Measurements from ENCODE around the gene FMC1. TPM values are rescaled to one million over a fixed set of nuclear protein-coding genes. Genes with fewer than 3 reads are reported as not detected.
A peak's percentile ranks its signal among the peaks of the same experiment; 100 is the strongest.
"Not testable (repeated sequence)": the region's sequence is repeated elsewhere in the genome, so short reads cannot be mapped to it uniquely, and the experiment has no call there.

Gene FMC1
- total RNA-seq, 1 donor from 2014 or later: 29.4 TPM

- intact Hi-C loops (cut with DNase I): no loop called here
- no peak for DNase-seq (ENCODE audit: low spot score)
These were observed 2.1 kb upstream of the FMC1 start for GRCh38 chr7:139339025-139339424.

DNA sequence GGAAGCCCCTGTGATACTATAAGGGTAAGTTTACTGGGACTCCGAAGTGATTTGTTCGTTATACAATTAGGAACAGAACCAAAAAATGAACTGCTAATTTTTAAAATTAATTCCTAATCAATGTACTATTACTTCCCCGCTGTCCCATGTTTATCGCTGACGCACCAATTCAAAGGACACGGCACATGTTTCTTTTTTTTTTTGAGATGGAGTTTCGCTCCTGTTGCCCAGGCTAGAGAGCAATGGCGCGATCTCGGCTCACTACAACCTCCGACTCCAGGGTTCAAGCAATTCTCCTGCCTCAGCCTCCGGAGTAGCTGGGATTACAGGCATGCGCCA is 1.5 kb upstream of the FMC1 start:
- intact Hi-C loops (cut with DNase I): loop anchor here (1.0 to 5.0 kb wide), 3 partner anchors 20 to 838 kb away; partner anchors contain the start of genes KDM7A, LUC7L2 and UBN2
- no peak for DNase-seq (ENCODE audit: low spot score)

DNA sequence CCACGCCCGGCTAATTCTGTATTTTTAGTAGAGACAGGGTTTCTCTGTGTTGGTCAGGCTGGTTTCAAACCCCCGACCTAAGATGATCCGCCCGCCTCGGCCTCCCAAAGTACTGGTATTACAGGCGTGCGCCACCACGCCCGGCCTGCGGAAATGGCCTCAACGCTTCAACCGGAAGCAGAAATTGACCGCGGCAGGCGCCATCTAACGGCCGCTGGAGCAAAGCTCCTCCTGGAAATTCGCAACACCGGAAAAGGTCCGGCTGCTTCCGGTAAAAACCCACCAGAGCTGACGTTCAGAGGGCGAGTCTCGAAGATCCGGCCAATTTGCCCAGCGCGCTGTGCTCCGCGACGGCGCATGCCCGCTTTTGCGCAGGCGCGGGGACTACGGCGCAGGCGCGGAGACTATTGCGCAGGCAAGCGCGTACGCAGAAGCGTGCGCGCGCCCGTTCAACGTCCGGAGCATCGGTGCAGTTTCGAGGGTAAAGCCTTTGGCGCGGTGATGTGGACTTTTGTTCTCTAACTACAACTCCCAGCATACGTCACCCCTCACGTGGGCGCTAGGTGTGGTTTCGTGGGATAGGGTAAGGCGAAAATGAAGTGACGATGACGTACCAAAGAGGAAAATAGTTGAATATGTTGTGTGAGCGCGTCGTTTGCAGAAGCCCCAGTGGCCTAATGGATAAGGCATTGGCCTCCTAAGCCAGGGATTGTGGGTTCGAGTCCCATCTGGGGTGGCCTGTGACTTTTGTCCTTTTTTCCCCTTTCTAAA is 915 bp upstream of the FMC1 start:
- peak; percentile 98 for DNase-seq (ENCODE audit: low spot score)
- intact Hi-C loops (cut with DNase I): loop anchor here (1.0 to 5.0 kb wide), 3 partner anchors 19 to 837 kb away; partner anchors contain the start of genes KDM7A, LUC7L2 and UBN2

DNA sequence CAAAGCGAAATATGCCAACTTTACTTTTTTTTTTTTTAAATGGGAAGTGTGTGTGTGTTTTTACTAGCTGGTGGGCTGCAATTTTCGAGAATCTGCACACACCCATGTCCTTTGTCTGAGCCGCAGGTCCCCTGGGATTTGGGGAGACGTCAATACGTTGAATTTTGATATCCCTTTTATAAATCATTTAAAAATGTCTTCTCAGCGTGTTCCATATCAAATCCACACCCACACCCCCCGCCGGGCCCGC is 404 bp upstream of the FMC1 start:
- DNase-seq (ENCODE audit: low spot score): no peak
- intact Hi-C loops (cut with DNase I): loop anchor here (1.0 to 5.0 kb wide), 3 partner anchors 19 to 837 kb away; partner anchors contain the start of genes KDM7A, LUC7L2 and UBN2

GRCh38 chr7:139341776-139342226 is 664 bp downstream of the FMC1 start:
- intact Hi-C loops (cut with DNase I): loop anchor here (5.0 kb wide), 2 partner anchors 110 to 836 kb away; partner anchors contain the start of genes KDM7A and UBN2
- no peak for DNase-seq (ENCODE audit: low spot score)

GRCh38 chr7:139345042-139345441 is 3.9 kb downstream of the FMC1 start:
- no peak for DNase-seq (ENCODE audit: low spot score)
- intact Hi-C loops (cut with DNase I): no loop called here

DNA sequence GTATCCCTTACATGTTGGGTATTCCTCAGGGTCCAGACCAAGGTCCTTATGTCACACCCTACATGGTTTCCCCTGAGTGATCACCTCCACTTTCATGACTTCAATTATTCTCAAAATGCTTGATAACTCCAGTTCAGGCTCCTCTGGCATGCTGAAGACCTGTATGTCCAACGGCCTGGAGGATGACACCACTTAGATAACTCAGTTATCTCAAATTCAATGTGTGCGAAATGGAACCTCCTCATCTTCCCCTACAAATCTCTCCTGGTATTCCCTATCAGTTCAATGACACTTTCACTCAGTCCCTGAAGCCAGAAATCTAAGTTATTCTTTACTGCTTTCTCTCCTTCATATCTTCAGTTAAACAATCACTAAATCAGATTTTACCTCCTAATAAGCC is 9.9 kb downstream of the FMC1 start:
- no peak for DNase-seq (ENCODE audit: low spot score)
- intact Hi-C loops (cut with DNase I): no loop called here

- no peak for DNase-seq (ENCODE audit: low spot score)
- intact Hi-C loops (cut with DNase I): no loop called here
These were observed 13.6 kb downstream of the FMC1 start for GRCh38 chr7:139354729-139355128.

- no peak for DNase-seq (ENCODE audit: low spot score)
- intact Hi-C loops (cut with DNase I): no loop called here
These were observed 14.2 kb downstream of the FMC1 start for GRCh38 chr7:139355320-139355719.

- DNase-seq (ENCODE audit: low spot score); intact Hi-C loops (cut with DNase I): not testable (repeated sequence)
These were observed 16.8 kb downstream of the FMC1 start for GRCh38 chr7:139357729-139358506.

DNA sequence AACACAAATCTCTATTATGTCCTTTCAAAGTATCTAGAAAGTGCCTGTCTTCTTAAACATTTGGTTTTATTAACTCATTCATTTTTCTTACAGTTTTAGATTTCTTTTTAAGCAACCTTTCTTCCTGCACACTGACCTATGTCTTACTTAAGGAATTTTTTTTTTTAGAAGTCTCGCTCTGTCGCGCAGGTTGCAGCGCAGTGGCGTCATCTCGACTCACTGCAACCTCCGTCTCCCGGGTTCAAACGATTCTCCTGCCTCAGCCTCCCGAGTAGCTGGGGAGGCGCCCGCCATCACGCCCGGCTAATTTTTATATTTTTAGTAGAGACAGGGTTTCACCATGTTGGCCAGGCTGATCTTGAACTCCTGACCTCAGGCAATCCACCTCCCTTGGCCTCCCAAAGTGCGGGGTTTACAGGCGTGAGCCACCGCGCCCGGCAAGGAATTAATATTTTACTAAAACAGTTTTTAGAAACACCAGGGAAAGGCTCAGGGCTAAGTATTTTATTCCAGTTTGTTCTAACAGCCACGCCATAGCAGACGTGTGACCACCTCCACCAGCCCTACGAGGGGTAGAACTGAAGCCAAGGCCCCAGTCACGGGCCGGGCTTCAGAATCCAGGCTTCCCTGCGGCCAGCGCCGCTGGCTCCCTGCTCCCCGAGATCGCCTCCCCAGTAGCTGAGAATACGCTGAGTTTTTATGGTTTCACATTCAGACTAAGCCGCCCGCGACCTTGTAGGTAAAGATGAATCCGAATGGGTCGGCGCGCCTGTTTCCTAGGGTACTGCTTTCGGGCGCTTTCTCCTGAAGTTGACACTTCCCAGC is 17.6 kb downstream of the FMC1 start:
- peak; percentile 77 for DNase-seq (ENCODE audit: low spot score)
- intact Hi-C loops (cut with DNase I): loop anchor here (1.0 kb wide), 1 partner anchor 18 kb away; no protein-coding TSS in a partner anchor

GRCh38 chr7:139359366-139360209 is 18.5 kb downstream of the FMC1 start, which contains the start of gene LUC7L2:
TSS of gene LUC7L2 (plus strand) at chr7:139359894. CDS start at chr7:139360262, 368 bp downstream.
- intact Hi-C loops (cut with DNase I): loop anchor here (1.0 kb wide), 1 partner anchor 19 kb away; no protein-coding TSS in a partner anchor
- peak; percentile 100 for DNase-seq (ENCODE audit: low spot score)

DNA sequence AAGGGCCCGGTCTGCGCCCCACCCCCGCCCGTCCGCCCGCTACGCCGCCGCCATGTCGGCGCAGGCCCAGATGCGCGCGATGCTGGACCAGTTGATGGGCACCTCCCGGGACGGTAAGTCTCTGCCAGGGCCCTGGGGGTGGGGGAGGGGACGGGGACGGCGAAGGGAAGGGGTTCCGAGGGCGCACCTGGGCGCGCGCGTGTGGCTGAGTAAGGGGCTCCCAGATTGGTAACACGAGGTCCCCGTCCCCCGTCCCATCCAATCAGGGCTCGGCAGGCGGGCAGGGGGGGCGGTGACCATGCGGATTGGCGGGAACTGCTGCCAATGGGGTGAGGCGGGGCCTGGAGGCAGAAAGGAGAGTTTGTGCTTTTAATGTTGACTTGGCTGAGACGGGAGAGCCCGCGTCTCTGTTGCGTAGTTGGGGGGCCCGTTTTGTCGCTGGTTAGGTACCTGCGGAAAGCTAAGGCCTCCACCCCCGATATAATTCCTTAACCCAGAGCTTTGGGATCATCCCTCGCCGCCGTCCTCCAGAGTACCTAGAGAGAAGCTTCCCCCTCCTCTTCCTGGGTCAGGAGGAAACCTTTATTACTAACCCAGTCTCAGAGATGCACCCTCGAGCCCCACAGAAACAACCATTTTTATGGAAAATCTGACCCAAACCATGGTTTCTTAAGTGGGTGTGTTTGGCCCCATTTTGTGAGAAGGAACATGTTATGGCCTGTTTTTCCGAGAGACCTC is 19.2 kb downstream of the FMC1 start:
- intact Hi-C loops (cut with DNase I): no loop called here
- peak; percentile 99 for DNase-seq (ENCODE audit: low spot score)

- intact Hi-C loops (cut with DNase I): no loop called here
- no peak for DNase-seq (ENCODE audit: low spot score)
These were observed 19.8 kb downstream of the FMC1 start for GRCh38 chr7:139360948-139361307.

DNA sequence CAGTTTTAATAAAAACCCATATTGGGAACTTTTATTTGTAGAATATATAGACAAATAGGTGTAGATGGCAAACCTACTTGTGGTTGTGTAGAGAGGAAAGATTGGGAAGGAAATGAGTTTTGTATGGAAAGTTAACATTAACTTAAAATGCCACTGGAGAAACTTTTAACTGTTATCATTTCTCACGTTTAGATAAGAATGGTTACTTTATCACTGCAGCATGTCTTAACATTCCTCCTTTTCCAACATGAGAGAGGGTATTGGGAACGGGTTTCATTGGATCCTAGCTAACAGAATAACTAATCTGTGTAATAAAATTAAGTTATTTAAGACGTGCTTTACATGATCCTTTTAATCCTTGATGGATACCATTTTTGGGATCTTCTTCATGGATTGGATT is 20.4 kb downstream of the FMC1 start:
- DNase-seq (ENCODE audit: low spot score): no peak
- intact Hi-C loops (cut with DNase I): no loop called here

DNA sequence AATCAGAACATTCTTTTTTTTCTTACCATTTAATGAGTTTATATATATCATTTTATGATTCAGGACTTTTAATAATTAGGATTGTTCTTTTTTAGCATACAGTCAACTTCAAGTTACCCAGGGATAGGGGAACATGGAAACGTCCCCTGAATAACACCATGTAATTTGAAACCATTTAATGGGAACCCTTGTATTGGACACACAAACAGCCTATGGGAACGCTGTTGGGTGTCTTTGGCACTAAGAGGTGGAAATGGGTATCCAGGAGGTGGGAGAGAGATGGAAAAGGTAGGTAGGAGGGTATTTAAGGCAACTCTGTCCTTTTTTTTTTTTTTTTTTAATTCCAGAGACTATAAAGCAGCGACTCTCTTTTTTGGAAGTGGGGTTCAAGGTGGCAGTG is 21.2 kb downstream of the FMC1 start:
- intact Hi-C loops (cut with DNase I): no loop called here
- DNase-seq (ENCODE audit: low spot score): no peak

- DNase-seq (ENCODE audit: low spot score): no peak
- intact Hi-C loops (cut with DNase I): no loop called here
These were observed 21.8 kb downstream of the FMC1 start for GRCh38 chr7:139362981-139363380.

DNA sequence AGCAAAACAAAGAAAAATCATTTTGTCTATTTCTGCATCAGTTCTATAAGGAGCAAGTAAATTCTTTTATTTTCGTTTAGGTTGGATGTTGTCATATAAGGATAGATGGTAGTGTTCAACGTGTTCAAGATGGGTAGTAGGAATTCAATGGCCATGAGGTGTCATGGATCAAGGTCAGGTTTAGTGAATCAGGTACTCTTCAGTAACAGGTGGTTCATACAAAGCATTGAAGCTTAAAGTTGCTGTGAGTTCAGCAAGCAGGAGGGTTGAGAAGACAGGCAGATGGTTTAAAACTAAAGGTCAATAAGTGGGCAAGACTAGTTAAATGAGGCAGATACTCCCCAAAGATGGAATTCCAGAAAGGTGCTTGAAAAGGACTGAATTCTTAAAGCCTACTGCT is 24.2 kb downstream of the FMC1 start:
- no peak for DNase-seq (ENCODE audit: low spot score)
- intact Hi-C loops (cut with DNase I): no loop called here
